ENCODE data around the gene ZMYND12.

The ZMYND12 gene

DNA sequence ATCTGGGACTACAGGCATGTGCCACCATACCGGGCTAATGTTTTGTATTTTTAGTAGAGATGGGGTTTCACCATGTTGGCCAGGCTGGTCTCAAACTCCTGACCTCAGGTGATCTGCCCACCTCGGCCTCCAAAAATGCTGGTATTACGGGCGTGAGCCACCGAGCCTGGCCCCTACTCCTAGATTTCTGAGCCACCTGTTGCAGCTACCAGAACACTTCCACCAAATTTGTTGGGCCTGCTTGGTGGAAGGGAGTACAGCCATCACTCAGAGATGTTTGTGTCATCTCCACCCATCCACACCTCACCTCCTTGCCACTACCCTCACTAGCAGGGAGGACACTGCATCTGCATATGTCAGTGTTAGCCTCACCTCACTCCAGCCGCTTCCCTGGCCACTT lies 69.8 kb downstream of the ZMYND12 start:
- no peak for DNase-seq

DNA sequence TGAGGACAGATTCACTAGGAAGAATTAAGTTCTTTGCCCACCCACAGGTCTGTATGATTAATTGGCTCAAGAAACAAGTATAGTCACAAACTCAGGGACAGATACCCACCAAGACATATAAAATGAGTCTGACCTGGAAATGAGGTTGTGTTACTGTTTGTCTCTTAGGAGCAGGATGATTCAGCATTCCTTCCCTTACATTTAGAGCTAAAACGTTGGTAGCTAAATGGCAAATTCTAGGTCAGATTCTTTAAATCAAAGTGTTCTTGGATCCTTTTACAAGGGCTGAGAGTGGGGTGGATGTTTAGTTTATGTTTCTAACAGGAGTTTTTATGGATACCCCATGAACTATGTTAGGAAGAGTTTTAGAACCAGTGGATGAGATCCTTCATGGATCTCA lies 70.5 kb downstream of the ZMYND12 start:
- DNase-seq, result no peak

DNA sequence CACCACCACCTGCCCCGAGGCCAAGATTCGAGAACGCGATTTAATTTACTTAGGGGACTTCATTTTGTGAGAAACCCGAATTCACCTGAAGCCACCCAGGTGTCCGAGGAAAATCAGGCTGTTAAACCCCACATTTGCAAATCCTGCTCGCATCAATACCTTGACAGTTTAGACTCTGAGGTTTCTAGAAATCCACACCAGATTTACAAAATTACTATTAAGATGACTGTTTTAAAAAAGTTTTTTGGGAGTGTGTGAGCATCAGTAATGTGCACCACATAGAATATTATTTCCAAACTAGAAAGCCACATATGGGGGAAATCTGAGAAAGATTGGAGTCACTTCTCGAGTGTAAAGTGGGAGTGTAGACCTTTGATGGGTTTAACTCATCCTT lies 74.5 kb downstream of the ZMYND12 start:
- DNase-seq, result no peak

DNA sequence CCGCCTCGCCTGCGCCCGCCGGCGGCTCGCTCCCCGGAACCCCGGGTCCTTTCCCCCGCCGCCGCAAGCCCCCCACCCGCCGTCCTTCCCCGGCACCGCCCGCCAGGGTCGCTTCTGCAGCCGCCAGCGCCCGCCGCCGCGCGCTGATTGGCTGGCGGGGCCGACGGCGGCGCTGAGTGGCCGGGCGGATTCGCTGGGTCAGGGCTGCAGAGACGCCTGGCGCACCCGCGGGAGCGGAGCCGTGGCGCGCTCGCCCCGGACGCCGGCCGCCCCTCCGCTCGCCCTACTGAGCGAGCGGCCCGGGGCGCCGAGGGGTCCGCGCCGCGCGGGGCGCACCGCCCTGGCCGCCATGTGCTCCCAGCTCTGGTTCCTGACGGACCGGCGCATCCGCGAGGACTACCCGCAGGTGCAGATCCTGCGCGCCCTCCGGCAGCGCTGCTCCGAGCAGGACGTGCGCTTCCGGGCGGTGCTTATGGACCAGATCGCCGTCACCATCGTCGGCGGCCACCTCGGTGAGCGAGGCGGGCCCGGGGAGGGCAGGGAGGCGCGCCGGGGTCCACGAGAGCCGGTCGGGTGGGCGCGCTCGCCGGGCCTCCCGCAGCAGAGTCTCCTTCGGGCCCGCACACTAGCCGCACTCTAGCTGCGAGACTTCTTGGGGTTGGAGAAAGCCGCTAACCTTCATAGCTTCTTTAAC lies 75.1 kb downstream of the ZMYND12 start, which contains the start of gene RIMKLA:
Gene RIMKLA (plus strand): TSS at position 207 of the 694 bp plus-strand sequence. CDS start 143 bp downstream, at position 350.
- DNase-seq, result peak; percentile 81
